Chondrocyte (in vitro differentiated cells): Measurements from ENCODE around the gene SLC16A6. TPM values are rescaled to one million over a fixed set of nuclear protein-coding genes. Genes with fewer than 3 reads are reported as not detected.

Source experiments
- DNase-seq: peaks from one replicate; pipeline ENCODE4 v3.0.0; 2021; ENCODE audit warnings: mixed read lengths, low spot score
- H3K27ac Mint-ChIP-seq: one replicate; pipeline ENCODE4 v1.8.0; 2021; ENCODE audit warnings: mild to moderate bottlenecking, moderate library complexity, mixed read lengths; ENCODE audit not compliant: unreplicated experiment
- H3K27me3 Mint-ChIP-seq: 2 replicates; pipeline ENCODE4 v1.8.0; 2021; ENCODE audit warnings: low read depth, mixed read lengths
- H3K36me3 Mint-ChIP-seq: 2 replicates; pipeline ENCODE4 v1.8.0; 2021; ENCODE audit warnings: low read depth, mixed read lengths
- H3K4me1 Mint-ChIP-seq: 2 replicates; pipeline ENCODE4 v1.8.0; 2021; ENCODE audit warnings: low read depth, mild to moderate bottlenecking, mixed read lengths
- H3K4me3 Mint-ChIP-seq: one replicate; pipeline ENCODE4 v1.8.0; 2021; ENCODE audit warnings: mild to moderate bottlenecking, moderate library complexity, mixed read lengths; ENCODE audit not compliant: unreplicated experiment
- H3K9me3 Mint-ChIP-seq: 2 replicates; pipeline ENCODE4 v1.8.0; 2021; ENCODE audit warnings: low read depth, mixed read lengths
- total RNA-seq: library from RNA; stranded (reverse); gene quantifications from 3 replicates; pipeline ENCODE4 v1.2.1, GENCODE V29; 2021
- TF ChIP-seq, protein P1 (sequence below): fragments of 200-600 bp; sonication (generic); IDR thresholded peaks from 2 replicates; pipeline ENCODE4 v1.5.0; 2021; ENCODE audit warnings: antibody characterized with exemption, mild to moderate bottlenecking, moderate library complexity

Gene SLC16A6
- total RNA-seq, 1 donor from 2014 or later: 0.15 TPM

GRCh38 chr17:68322630-68323029 is 31.7 kb upstream of the SLC16A6 start:
- TF ChIP-seq, protein P1, sequence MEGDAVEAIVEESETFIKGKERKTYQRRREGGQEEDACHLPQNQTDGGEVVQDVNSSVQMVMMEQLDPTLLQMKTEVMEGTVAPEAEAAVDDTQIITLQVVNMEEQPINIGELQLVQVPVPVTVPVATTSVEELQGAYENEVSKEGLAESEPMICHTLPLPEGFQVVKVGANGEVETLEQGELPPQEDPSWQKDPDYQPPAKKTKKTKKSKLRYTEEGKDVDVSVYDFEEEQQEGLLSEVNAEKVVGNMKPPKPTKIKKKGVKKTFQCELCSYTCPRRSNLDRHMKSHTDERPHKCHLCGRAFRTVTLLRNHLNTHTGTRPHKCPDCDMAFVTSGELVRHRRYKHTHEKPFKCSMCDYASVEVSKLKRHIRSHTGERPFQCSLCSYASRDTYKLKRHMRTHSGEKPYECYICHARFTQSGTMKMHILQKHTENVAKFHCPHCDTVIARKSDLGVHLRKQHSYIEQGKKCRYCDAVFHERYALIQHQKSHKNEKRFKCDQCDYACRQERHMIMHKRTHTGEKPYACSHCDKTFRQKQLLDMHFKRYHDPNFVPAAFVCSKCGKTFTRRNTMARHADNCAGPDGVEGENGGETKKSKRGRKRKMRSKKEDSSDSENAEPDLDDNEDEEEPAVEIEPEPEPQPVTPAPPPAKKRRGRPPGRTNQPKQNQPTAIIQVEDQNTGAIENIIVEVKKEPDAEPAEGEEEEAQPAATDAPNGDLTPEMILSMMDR: no peak
- Mint-ChIP-seq H3K4me3 (no peak overlapping the region), H3K27me3 (no peaks in the 10 kb centered on the region), H3K4me1 (peaks cover 5% of the 10 kb centered on the region), H3K27ac (no peak overlapping the region), H3K9me3 (no peaks in the 10 kb centered on the region), H3K36me3 (no peaks in the 10 kb centered on the region)
- no peak for DNase-seq

GRCh38 chr17:68321556-68321954 is 30.6 kb upstream of the SLC16A6 start:
- Mint-ChIP-seq H3K4me3 (no peak overlapping the region), H3K27ac (no peak overlapping the region), H3K4me1 (peaks cover 5% of the 10 kb centered on the region), H3K27me3 (no peaks in the 10 kb centered on the region), H3K36me3 (no peaks in the 10 kb centered on the region), H3K9me3 (no peaks in the 10 kb centered on the region)
- TF ChIP-seq, protein P1: no peak
- DNase-seq: no peak

DNA sequence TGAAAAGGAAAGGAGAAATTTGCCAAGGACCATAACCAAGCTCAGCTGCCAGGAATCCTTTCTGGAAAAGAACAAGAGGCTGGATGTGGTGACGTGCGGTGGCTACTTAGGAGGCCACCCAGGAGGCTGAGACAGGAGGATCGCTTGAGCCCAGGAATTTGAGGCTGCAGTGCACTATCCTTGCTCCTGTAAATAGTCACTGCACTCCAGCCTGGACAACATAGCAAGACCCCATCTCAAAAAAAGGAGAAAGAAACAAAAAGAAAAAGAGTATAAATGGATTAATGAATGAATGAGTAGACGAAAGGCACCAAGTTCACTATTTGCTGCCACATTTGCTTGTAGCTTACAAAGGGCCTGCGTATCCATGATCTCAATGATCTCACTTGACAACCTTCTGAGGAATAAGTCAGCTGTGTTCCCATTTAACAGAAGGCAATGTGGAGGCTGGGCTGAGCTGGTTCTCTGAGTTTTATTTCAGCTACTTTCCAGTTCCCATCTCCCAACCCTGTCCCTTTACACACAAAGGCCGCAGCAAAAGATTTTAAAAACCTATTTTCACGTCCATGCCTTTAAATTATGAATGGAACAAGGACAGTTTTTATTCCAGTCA is 30.1 kb upstream of the SLC16A6 start:
- H3K4me3 Mint-ChIP-seq: no peak overlapping the region
- TF ChIP-seq, protein P1: no peak
- H3K9me3 Mint-ChIP-seq: no peaks in the 10 kb centered on the region
- no peak for DNase-seq
- H3K27ac Mint-ChIP-seq: no peak overlapping the region
- peaks cover 5% of the 10 kb centered on the region for H3K4me1 Mint-ChIP-seq
- no peaks in the 10 kb centered on the region for H3K27me3 Mint-ChIP-seq
- no peaks in the 10 kb centered on the region for H3K36me3 Mint-ChIP-seq

- Mint-ChIP-seq H3K27ac (no peak overlapping the region), H3K27me3 (no peaks in the 10 kb centered on the region), H3K4me1 (peaks cover 5% of the 10 kb centered on the region), H3K9me3 (no peaks in the 10 kb centered on the region), H3K36me3 (no peaks in the 10 kb centered on the region), H3K4me3 (no peak overlapping the region)
- DNase-seq: no peak
- TF ChIP-seq, protein P1: no peak
Observed at GRCh38 chr17:68320311-68320865, 29.5 kb upstream of the SLC16A6 start.

DNA sequence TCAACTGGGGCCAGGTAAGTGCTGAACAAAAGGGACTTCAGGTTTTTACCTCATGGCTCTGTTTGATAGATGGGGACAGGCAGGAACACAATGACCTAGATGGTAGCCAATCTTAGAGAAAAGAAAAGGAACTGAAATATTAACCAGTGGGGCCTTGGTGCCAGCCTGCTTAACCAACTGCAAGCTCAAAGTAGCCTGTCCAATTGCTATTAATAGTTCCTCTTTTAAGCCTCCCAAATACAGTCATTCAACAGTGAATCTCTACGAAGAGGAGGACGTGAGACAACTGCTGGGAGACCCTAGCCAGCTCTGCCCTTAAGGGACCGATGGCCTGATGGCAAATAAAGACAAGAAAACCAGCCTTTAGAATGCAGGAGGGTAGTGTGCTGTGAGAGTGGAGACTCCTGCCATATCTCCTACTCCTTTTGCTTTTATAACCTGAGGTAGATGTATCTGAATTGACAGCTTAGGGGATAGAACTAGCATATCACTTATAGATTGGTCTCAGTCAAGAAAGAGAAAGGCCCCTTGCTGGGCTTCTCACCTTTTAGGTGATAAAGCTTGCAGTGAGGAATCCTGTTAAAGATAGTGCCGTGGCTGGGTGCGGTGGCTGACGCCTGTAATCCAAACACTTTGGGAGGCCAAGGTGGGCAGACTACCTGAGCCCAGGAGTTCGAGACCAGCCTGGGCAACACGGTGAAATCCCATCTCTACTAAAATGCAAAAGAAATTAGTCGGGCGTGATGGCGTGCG is 28.7 kb upstream of the SLC16A6 start:
- TF ChIP-seq, protein P1: no peak
- H3K9me3 Mint-ChIP-seq: no peaks in the 10 kb centered on the region
- H3K27me3 Mint-ChIP-seq: no peaks in the 10 kb centered on the region
- peaks cover 5% of the 10 kb centered on the region for H3K4me1 Mint-ChIP-seq
- no peak overlapping the region for H3K4me3 Mint-ChIP-seq
- no peaks in the 10 kb centered on the region for H3K36me3 Mint-ChIP-seq
- DNase-seq: no peak
- no peak overlapping the region for H3K27ac Mint-ChIP-seq
